ENCODE measurements around the gene ARHGEF33.

The ARHGEF33 gene

DNA sequence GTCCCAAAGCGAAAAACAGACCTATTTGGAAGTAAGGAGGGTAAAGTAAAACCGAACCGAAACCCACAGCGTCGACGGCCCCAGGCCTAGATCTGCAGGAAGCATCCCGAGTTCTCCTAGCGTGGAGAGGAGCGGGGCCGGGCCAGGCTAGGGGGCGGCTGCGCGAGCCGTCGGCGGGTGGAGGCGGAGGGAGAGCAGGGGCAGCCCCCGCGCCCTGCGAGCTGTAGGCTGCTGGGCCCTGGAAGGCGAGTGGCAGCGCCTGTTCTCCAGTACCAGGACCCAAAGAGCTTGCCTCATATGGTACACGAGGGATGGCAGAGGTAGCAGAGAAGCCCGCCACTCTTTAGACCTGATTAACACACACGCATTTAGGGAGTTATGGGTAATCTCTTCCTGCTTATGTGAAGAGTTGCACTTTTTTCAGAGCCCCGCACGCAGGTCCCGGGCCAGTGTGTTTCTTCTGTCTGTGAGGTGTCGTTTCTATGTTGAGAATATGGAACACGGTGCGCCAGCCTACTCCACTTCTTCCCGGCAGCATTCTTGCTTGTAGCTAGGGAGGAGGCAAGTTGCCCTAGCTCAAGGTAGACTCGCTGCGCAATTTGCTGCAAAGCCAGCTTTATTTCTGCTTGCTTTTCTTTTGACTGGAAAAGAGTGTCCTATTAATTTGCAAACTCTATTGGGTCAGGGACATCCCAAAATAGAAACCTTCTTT, 71.1 kb downstream of the ARHGEF33 start:
- DNase-seq = no peak

DNA sequence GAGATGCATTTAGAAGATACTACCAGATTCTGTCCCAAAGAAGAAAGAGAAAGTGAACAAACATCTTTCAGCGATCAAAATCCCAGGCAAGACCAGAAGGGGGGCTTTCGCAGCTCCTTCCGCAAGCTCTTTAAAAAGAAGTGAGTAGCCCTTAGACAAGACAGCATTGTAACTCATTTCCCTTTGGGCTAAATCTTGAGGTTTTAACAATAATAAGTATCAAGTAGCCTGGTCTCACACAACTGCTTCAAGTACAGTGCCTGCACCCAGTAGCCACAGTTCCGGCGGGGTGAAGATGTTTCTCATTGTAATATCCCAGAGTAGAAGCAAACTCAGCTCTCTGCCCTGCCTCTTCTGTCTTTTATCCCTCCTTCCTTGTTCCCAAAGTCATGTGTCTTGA, 76.3 kb downstream of the ARHGEF33 start:
- no peak for DNase-seq

DNA sequence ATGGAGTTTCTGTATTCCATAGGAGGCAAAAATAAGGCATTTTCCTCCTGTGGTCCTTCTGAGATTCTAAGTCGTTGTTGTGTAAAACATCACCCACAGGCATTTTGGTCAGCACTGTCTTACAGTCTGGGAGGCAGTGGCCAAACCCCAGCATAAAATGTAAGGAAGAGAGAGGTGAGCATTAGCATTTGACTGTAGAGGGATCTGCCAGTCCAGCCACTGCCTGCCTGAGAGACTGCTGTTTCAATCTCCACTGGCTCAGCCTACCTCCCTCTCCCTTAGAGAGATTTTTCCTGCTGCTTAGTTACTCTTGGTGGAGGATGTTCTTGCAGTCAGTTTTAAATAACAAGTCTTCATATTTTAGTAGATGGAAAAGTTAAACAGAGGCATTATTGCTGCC, 77.0 kb downstream of the ARHGEF33 start:
- DNase-seq = no peak

DNA sequence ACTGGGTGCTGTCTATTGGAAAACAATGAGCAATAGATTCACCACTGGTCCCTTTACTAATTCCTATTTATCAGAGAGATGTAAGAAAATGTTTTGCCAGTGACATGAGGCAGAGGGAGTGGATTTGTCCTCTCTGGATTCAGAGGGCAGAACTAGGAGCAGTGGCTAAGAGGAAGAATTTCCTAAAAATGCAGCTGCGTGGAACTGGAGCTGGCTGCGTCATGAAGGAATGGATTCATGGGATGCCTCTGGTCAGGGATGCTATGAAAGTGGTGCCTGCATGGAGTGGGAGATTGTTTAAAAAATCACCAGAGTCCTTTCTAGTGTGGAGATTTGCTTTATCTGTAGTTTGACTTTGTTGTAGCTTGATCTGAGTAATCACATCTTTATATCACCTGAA, 78.3 kb downstream of the ARHGEF33 start:
- DNase-seq = no peak

DNA sequence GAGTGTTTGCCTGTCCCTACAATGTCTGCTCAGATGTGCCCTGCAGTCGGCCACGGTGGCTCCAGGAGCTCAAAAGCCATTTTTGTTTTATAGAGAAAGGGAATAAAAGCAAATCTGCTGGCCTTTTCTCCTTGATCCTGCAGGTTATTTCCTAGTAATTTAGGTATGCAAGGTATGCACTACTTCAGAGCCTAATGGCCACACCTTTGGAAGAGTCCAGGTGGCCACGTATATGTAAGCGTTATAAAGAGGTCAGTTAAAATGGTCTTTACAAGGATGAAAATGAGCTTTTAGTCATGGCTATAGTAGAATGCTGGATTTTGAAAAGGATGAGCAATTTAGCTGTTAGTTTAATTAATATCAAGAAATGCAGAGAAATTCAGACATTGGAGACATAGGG, 81.7 kb downstream of the ARHGEF33 start:
- no peak for DNase-seq

DNA sequence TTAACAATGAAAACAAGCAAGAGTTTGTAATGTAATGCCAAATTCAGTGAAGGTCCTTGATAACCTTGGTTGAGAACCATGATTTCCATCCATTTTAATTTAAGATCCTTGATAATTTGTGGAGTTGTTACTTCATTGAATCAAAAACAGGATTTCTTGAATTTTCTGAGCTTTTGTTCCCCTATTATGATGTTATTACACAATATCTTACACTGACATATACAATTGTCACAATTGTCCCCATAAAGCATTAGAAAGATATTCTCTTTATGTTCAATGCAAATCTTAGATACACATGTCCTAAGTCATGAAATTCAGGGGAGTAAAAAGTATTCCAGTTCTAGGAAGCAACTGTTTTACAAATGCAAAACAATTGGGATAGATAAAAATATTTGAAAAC, 83.6 kb downstream of the ARHGEF33 start:
- no peak for DNase-seq

DNA sequence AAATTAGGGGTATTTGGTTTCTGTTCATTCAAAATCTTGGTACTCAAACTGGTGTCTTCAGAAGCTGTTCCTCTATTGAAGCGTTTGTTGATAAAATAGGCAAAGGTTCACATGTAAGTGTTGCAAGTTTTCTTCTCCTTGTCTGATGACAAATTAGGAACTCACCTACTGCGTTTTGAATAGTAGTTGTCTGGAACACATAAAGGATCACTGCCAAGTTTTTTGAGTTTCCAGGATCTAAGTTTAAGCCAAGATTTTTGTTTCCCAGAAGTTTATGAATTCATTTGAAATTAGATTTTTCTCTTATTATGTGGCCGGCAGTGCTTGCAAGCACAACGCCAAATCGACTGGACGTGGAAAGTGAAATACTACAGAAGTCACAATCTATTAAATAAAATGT, 85.4 kb downstream of the ARHGEF33 start:
- no peak for DNase-seq

DNA sequence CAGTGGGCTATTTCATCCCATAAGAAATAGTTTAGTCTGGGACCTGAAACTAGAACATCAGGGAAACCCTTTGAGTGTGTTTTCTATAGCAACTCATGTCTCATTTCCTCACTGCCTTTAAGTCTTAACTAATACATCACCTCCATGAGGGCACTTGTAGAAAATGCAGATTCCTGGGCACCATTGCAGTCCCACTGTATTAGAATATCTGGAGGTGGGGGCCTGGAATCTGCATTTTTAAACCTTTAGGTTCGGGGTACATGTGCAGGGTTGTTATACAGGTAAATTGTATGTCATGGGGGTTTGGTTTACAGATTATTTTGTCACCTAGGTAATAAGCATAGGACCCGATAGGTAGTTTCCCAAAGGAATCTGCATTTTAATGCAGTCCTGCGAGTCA, 87.4 kb downstream of the ARHGEF33 start:
- no peak for DNase-seq

DNA sequence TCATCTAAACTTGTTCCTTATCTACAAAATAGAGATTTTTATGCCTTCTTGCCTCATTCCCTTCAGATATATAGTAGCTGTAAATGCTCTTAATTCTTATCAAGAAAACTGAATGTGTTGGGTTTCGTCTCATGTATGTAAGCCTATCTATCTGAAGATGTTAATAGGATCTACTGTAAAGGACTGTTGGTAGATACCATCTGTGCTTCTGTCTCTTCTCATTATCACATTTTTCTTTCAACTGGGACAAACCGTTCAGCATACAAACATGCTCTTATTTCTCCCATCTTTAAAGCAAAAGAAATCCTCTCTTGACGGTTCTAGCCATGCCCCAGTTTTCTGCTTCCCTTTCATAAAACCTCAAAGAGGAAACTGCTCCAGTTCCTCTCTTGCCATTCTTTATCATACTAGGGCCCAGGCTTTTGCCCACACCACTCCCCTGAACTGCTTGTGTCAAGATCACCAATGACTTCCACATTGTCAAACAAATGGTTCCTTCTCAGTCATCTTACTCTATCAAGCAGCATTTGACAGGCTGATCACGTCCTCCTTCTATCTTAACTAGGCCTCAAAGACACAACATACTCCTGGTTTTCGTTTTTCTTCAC, 88.7 kb downstream of the ARHGEF33 start:
- no peak for DNase-seq

DNA sequence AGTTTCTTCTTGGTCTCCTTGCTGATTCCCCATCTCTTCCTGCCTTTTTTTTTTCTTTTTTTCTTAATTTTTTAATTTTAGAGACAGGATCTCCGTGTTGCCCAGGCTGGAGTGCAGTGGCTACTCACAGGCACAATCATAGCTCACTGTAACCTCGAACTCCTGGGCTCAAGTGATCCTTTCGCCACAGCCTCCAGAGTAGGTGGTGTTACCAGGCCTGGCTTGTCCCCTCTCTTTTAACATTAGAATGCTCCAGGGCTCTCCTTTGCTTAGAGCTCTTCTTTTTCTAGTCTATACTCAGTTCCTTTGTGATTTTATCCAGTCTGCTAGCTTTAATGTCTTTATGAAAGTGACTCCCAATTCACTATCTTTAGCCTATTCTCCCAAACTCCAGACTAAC, 89.2 kb downstream of the ARHGEF33 start:
- no peak for DNase-seq

DNA sequence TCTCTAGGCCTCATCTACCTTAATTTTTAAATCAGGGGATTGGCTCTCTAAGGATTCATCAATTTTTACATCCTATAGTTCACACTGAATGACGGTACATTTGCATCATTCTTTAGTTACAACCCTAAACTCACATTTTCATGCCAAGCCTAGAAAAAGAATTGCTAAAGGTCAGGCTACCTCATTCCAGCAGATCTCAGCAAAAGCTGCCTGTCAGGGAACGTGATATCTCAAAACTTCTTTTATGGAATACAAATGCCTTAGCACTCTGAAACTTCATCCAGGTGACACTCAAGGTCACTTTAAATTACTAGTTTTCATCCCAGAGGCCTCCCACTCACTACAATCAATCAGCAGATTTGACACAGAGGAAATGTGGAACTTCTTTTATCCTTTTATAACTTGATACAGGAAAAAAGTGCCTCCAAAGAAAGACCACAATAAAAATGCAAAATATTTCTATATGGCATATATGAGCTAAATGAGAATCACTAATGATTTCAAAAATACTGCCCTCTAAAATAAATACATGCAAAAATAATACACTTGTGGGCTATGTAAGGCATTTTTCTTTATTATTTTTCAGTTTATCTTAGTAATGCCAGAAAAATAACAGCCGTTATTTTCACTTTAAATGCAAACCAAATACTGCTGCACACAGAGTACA, 91.5 kb downstream of the ARHGEF33 start:
- no peak for DNase-seq

DNA sequence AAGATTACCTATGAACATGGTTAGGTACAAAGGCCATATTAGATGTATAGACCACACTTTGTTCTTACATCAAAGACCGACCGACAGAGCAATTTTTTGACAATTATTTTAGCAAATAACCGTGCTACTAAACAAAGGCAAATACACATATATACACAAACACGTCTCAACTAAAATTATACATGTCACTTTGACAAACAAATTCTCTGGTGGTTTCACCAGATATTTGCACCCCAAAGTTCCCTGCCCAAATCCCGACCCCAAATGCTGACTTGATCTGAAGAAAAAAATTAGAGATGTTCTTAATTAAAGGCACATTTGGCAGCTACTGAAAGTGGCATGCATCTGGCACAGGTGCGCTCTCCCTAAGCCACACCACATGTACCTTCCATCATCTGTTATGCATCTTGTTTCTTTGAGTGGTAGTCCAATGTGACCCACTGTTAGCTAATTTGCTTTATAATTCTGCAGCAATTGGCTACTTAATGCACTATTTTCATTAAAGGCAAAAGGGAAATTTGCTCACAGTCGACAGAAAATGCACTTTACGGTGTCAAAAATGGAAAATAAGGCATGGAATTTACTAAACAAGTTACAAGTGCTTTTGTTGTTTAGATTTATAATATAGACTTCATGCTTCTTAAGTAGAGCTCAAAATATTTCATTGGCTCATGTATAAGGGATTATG, 92.1 kb downstream of the ARHGEF33 start:
- no peak for DNase-seq

DNA sequence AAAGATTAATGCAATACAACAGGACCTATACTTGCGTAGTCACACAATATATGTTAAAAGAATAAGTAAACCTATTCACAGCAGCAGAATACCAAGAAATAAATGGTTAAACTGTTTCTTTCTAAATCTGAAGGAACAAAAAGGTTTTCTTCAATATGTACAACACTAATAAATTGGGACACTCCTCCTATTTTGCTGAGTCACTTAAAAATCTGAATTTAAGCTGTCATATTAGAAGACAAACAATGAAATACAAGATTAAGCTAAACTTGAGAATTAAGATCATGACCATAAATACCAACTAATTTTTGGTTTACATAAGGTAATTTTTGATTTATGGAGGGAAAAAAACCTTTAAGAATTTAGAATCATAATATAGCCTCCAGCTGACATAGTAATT, 92.8 kb downstream of the ARHGEF33 start:
- no peak for DNase-seq

DNA sequence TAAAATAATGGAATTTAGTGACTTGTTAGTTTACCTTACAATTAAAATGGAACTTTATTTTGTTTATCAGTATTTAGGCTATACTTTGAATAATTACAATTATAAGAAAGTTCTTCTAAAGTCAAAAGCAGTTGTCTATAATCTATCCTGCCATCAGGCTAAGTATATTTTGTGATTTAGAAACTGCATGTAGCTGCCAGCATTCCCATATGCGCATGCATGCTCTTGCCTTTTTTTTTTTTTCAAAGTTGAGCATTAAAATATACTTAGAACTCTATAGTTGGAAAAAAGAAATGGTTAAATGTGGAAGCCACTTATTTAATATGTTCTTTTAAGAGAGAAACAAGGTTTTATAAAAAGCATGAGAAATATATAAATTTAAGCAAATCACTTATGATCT, 99.0 kb downstream of the ARHGEF33 start:
- DNase-seq = no peak

DNA sequence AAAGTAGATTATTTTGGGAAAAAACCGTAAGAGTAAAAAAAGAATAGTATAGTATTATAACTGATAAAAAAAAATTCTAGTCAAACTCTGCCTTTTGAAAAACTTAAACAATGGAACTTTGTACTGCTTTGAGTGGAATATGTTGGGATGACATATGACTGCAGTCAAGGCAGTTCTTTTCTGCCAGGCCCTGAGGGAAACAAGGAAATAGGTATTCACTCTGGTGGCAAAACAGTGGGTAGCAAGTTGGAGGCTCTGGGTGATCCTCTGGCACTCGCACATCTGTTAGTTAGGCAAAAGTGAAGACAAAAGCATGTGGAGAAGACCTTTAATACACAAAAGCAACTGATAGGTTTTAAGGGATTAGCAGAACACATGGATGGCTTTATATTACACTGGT, 102.2 kb downstream of the ARHGEF33 start:
- no peak for DNase-seq

DNA sequence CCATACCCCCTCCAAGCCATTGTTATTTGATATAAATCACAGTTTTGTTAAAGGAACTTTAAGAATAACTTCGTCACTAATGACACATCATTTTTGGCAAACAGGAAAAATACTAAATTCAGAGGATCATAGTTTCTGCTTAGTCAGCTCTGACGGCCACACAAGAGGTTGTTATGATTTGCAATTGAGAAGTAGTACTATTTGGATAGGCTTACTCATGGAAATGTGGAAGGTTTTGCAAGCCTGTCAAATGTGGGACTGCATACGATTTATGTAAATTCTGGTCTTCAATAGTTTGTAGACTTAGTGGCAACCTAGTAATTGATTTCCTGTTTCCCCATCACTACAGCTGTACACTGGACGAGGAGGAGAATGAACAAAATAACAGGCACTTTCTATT, 108.1 kb downstream of the ARHGEF33 start:
- no peak for DNase-seq

DNA sequence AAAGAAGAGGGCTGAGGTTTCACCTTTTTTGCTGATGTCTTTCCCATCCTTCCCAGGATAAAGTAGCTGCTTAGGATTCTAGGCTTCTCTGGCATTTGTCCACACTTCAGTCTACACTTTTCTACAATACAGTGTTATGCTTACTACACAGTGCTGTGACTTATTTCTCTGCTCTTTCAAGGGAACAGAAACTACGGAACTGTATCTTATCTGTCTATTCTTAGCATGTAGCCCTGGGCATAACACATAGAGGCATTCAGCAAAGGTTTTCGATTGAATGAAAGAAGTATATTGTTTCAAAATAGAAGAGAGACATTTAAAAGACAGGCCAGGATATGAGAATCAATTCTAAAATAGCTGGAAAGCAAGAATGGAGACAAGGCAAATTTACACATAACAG, 110.9 kb downstream of the ARHGEF33 start:
- no peak for DNase-seq

DNA sequence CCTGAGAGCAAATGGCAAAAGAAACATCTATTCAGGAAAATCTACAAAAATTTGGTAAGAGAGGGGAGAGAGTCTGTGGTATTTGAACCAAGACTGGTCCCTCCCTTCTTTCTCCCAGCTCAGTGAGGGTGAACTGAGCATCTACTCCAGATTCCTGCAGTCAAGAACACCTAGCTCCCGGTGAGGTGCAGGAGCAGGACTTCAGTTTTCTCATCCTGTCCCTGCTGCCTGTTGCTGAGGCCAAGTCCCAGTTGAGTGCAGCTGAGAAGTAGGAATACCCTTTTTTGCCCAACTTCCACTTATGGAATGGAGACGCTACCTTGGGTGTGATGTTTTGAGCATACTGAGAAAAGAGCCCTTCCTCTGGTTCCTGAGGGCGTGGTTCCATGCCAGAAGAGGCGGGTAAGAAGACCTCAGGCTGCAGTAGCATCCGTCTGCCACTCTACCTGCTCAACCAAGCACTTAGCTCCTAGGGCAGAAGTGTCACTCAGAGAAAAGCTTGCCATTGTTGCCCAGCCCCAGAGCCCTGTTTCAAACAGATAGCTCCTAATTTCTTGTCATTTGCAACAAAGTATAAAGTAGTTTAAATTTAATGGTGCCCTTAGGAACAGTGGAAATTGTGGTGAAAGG, 118.3 kb downstream of the ARHGEF33 start:
- no peak for DNase-seq

DNA sequence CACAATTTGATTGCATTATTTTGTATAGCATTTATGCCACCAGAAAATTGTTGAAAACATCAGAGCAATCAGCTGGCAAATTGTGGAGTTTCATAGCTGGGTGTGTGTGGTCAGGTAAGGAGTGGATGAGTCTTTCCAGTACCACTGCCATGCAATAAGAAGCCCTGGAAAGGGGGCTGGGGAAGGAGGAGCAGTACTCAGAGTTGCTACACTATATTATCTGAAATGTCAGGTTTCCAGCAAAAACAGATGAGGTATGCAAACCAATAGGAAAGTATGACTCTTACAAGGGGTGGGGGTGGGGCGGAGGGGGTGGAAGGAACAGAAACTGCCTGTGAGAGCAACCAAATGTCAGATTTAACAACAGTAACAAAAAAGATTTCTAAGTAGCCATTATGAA, 119.0 kb downstream of the ARHGEF33 start:
- DNase-seq = no peak

DNA sequence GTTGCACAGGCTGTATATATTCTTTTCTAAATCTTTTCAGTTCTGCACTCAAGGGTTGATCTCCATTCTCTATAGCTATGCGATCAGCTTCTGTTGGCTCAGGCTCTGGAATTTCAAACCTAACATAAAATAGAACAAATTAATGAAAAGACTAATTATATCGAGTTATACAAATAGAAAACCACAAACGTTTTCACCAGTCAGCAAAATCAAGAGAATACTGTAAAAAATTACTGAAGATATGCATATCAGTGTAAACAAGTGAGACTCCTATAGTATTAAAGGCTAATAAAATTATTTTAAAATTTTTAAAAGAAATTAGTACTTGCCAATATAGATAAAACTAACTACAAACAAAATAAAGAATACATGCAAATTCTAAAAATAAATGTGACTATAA, 124.2 kb downstream of the ARHGEF33 start:
- DNase-seq = no peak

DNA sequence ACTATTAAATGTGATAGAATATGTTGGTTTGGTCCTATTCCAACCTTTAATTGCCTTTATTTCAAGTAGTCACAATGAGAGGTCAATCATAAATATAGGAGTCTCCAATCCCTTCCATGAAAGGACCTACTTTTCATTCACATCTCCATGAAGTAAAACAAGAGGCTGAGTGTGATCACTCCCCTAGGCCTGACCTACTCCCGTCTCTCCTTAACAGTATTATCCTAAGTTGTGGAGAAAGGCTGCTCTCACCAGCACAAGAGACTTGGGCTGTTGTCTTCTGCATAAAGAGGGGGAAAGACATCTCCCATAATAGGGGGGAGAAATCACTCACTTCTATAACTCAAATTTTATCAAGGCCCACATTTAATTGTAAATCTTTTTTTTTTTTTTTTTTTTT, 125.7 kb downstream of the ARHGEF33 start:
- no peak for DNase-seq

DNA sequence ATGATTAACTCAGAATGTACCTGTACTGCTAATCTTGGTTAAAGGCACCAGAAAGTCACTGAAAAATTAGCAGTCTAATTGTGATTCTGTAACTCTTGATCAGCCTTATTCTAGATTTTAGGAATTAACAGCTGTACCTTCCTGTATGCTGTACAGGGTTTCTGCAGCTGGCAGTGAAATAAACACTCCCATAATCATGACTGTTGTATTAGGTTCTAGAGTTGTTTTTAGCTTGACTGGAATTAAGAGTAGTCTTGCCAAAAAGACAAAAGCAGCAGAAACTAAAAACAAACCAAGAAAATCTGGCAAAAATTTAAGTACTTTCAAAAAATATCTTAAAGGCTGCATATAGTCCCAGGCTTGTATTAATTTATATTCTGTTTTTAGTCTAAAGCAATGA, 127.7 kb downstream of the ARHGEF33 start:
- DNase-seq = no peak

DNA sequence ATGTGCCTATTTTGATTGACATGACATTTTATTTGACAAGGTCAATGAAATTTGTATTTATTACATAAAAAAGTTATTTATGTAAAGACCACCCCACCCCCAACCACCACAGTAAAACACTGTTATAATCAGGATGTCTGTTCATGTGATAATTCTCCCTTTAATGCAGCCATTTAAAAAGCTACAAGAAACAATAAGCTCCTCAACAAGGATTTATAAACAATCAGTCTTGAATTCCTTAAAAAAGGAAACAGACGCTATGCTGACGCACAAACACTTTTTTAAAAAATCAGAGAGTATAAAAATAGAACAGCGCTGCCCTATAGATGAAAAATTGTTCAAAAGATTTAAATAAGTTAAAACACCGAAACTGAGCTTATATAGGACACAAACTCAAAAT, 129.0 kb downstream of the ARHGEF33 start:
- no peak for DNase-seq

DNA sequence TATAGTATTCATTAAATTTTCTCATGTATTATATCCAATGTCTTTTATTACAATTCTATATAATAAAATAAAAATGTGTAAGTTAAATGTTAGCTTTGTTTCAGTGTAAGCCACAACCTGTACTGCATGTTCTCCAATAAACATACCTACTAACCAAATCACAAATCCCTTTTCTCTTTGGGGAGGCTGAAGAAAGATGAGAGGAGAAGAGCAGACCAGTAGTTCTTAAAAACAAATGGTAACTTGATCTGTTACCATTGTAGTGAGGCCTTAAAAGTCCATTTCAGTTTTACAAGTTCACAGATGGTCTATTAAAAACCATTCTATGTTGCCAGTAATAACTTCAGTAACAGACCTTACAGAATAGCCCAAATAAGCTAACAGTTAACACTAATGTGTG, 130.7 kb downstream of the ARHGEF33 start:
- DNase-seq = no peak

All from stimulated activated CD4-positive, alpha-beta T cell treated with anti-CD3 and anti-CD28 coated beads, Interleukin-2, amount 100 ng/mL, for 48 hours (primary cell).